Measurements from ENCODE around the gene CRP. TPM values are rescaled to one million over a fixed set of nuclear protein-coding genes. Genes with fewer than 3 reads are reported as not detected.

CRP gene, protein sequence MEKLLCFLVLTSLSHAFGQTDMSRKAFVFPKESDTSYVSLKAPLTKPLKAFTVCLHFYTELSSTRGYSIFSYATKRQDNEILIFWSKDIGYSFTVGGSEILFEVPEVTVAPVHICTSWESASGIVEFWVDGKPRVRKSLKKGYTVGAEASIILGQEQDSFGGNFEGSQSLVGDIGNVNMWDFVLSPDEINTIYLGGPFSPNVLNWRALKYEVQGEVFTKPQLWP
- under 1 TPM in 3 of 4 donors, not detected in 1; 0.17 to 0.65 (median 0.42) TPM for total RNA-seq

DNA sequence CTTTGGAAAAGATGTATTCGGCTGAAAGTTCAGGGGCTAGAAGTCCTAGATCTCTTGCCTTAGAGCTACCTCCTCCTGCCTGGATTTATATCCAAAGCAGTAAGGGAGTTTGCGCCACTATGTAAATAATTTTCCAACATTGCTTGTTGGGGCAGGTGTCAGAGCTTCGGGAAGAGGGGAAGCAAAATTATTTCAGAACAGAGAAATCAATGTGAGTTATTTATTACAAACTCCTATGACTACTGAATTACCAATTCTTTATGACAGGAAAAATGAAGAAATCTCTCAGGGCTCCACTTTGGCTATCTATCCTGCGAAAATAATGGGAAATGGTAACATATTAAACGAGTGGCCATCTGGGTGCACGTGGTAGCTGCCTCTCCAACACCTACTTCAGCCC lies at the start of gene CRP:
Gene CRP (minus strand): TSS at position 61 of the 400 bp plus-strand sequence. CDS start 104 bp downstream, outside the sequence.
- WGBS = 80% methylated on average over 6 of the region's 6 CpGs
- Histone ChIP-seq H3K4me3 (no peak within 1 kb of the TSS), H3K4me1 (no peaks in the 10 kb centered on the region), H3K36me3 (no peaks in the 10 kb centered on the region), H3K27me3 (peaks cover 0 to 9% (median 0%) of the 10 kb centered on the region in 4 donors), H3K27ac (replicated peaks in 1 of 4) (no peak within 1 kb of the TSS), H3K9me3 (peaks cover 0 to 6% (median 0%) of the 10 kb centered on the region in 4 donors)
- intact Hi-C loops (cut with DNase I) = no loop called here
- no peak for DNase-seq (ENCODE audit: extremely low spot score)
- no peak for TF ChIP-seq POLR2AphosphoS5 (IDR thresholded peaks at IDR 0.05)

DNA sequence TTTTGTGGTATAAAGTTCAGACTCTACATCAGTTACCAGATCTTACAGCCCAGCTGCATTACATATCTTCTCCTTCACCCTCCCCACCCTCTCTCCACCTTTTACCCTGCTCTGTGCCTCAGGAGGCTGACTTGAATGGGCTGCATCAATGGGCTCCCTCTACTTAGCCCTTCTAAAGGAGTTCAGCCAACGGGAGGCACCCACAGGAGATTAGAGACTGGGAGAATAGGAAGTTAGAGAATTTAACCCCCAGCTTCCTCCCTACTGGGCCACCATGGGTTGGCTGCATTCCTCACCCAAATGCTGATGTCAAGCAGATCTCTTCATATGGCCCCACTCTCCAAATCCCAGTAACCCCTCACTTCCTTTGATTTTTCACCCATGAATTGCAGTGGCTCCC lies 49.3 kb upstream of the CRP start:
- WGBS = 50% methylated on average over 1 of the region's 1 CpG
- intact Hi-C loops (cut with DNase I) = no loop called here

DNA sequence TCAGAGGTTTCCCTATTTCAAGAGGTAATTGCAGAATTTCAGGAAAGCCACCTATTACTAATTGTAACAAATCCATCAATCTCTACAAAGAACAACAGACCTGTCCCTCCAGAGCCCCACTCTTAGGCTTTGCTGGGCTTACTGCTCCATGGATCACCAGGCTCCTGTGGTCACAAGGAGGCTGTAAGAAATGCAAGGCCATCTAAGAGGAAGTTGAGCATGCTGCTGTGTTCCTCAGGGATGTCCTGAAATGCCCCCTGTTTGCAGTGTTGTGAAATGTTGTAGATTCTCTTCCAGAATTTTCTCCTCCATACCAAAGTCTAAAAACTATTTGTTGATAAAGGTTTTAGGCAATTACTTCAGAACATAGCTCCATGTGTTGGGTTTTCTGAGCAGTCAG lies 42.0 kb upstream of the CRP start:
- intact Hi-C loops (cut with DNase I) = no loop called here
- H3K27me3 ChIP-seq = no peaks in the 10 kb centered on the region
- peaks cover 0 to 4% (median 1%) of the 10 kb centered on the region in 4 donors for H3K4me1 ChIP-seq
- DNase-seq (ENCODE audit: extremely low spot score) = no peak
- H3K27ac ChIP-seq (replicated peaks in 1 of 4) = no peak overlapping the region
- no peaks in the 10 kb centered on the region for H3K36me3 ChIP-seq
- H3K4me3 ChIP-seq = no peak overlapping the region
- H3K9me3 ChIP-seq = no peaks in the 10 kb centered on the region
- TF ChIP-seq POLR2AphosphoS5 (IDR thresholded peaks at IDR 0.05) = no peak

More for the DNA sequence above, 49.3 kb upstream of the CRP start:
- TF ChIP-seq POLR2AphosphoS5 (IDR thresholded peaks at IDR 0.05) (no peak), EP300 (IDR thresholded peaks at IDR 0.05) (no peak), POLR2A (IDR thresholded peaks at IDR 0.05; ENCODE audit: low read depth) (no peak)
- TF ChIP-seq, protein P1, sequence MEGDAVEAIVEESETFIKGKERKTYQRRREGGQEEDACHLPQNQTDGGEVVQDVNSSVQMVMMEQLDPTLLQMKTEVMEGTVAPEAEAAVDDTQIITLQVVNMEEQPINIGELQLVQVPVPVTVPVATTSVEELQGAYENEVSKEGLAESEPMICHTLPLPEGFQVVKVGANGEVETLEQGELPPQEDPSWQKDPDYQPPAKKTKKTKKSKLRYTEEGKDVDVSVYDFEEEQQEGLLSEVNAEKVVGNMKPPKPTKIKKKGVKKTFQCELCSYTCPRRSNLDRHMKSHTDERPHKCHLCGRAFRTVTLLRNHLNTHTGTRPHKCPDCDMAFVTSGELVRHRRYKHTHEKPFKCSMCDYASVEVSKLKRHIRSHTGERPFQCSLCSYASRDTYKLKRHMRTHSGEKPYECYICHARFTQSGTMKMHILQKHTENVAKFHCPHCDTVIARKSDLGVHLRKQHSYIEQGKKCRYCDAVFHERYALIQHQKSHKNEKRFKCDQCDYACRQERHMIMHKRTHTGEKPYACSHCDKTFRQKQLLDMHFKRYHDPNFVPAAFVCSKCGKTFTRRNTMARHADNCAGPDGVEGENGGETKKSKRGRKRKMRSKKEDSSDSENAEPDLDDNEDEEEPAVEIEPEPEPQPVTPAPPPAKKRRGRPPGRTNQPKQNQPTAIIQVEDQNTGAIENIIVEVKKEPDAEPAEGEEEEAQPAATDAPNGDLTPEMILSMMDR (IDR thresholded peaks at IDR 0.05) = no peak
- no peak for DNase-seq (ENCODE audit: extremely low spot score)
- Histone ChIP-seq H3K36me3 (no peaks in the 10 kb centered on the region), H3K4me3 (no peak overlapping the region), H3K27ac (replicated peaks in 1 of 4) (no peak overlapping the region), H3K27me3 (peaks cover 0 to 7% (median 0%) of the 10 kb centered on the region in 4 donors), H3K4me1 (no peaks in the 10 kb centered on the region), H3K9me3 (no peaks in the 10 kb centered on the region)

DNA sequence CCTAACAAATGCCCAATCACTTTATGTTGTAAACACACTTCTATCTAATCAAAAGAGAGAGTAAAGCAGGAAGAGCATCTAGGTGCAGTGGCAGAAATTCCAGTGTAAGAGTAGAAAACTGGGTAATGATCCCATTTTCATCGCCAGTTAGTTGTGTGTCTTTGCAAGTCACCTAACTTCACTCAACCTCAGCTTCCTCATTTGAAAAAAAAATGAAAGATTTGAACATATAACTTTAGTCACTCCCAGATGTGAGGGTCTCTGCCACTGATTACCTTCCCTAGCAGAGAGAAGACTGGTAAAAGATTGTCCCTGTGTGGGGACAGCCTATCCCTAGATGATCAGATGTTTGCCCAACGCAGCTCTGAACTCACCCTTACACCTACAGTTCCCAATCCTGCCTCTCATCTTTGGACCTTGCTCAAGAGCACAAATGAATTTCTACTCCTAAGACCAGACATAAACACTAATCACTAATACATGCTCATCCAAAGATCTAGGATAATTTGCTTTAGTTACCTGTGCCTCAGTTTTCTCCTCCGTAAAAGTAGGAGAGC lies 41.1 kb upstream of the CRP start:
- H3K4me1 ChIP-seq = peaks cover 0 to 4% (median 1%) of the 10 kb centered on the region in 4 donors
- no peak overlapping the region for H3K4me3 ChIP-seq
- no peak for DNase-seq (ENCODE audit: extremely low spot score)
- intact Hi-C loops (cut with DNase I) = no loop called here
- WGBS = 82% methylated on average over 3 of the region's 3 CpGs
- no peaks in the 10 kb centered on the region for H3K36me3 ChIP-seq
- TF ChIP-seq EP300 (IDR thresholded peaks at IDR 0.05) (no peak), POLR2A (IDR thresholded peaks at IDR 0.05; ENCODE audit: low read depth) (no peak), POLR2AphosphoS5 (IDR thresholded peaks at IDR 0.05) (no peak)
- TF ChIP-seq, protein P1 (IDR thresholded peaks at IDR 0.05) = no peak
- H3K9me3 ChIP-seq = no peaks in the 10 kb centered on the region
- no peak overlapping the region for H3K27ac ChIP-seq (replicated peaks in 1 of 4)
- H3K27me3 ChIP-seq = no peaks in the 10 kb centered on the region

DNA sequence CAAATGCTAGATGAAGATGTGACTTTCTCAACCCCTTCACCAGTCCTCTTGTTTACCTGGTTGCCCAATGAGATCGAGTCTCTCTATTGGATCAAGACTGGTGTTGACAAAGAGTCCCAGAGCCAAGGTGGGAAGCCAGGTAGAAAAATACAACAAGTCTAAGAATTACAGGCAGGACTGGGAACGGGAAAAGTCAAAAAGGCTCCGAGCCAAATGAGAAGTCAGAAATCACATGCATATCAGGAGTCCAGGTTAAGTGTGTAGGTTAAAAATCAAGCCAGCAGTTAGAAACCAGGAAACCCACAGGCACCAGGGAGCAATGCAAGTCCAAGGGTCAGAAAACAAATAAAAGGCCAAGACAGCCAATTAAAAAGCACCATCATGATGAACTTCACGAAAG lies 39.0 kb upstream of the CRP start:
- no peak for DNase-seq (ENCODE audit: extremely low spot score)
- Histone ChIP-seq H3K27ac (replicated peaks in 1 of 4) (peak overlapping the region in 3 of 4 donors; percentile 2 to 46 (median 42)), H3K4me3 (no peak overlapping the region), H3K9me3 (no peaks in the 10 kb centered on the region), H3K4me1 (peaks cover 0 to 4% (median 1%) of the 10 kb centered on the region in 4 donors), H3K27me3 (no peaks in the 10 kb centered on the region), H3K36me3 (no peaks in the 10 kb centered on the region)
- intact Hi-C loops (cut with DNase I) = no loop called here
- WGBS = 67% methylated on average over 4 of the region's 4 CpGs
- TF ChIP-seq, protein P1 (IDR thresholded peaks at IDR 0.05) = no peak
- TF ChIP-seq EP300 (IDR thresholded peaks at IDR 0.05) (no peak), POLR2AphosphoS5 (IDR thresholded peaks at IDR 0.05) (no peak), POLR2A (IDR thresholded peaks at IDR 0.05; ENCODE audit: low read depth) (no peak)
